ENCODE results near the gene TMUB2.
"Not testable (repeated sequence)": the region's sequence is repeated elsewhere in the genome, so short reads cannot be mapped to it uniquely, and the experiment has no call there.

TMUB2 gene

DNA sequence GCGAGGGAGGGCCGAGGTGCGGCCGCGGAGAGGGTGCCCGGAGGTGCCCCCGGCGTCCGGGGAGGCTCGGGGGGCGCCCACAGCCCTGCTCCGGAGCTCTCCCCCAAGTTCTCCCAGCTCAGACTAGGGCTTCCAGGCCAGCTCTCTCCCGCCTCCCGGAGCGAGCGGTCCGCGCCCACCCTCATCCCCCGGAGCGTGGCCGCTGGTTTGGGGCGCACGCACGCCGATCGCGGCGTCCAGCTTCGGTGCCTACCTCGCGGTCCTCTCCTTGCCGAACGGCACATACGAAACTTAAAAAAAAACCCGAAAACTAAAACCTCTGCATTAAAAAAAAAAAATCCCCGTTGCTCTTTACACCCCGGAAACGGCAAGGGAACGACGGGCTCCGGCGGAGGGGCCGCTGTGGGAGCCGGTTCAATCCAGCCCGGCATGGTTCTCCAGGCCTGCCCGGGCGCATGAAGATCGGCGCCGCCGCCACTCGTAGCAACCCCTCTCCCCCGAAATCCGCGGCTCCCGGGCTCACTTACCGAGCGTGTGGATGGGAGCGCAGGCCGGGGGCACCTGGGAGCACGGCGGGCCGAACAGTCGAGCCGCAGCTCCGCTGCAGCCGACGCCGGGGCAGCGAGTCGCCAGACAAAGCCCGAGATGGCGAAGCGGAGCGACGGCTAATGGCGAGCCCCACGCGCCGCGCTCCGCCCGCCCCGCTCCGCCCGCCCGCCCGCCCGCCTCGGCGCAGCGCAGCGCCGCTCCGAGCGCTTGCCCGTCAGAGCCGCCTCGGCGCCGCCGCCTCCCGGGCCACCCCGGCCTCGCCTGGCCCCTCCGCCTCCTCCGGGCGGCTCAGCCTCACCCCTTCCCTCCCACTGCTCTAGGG, 33.7 kb downstream of the TMUB2 start:
- DNase-seq = peak; percentile 15

GRCh38 chr17:44221084-44221861, 34.5 kb downstream of the TMUB2 start:
- DNase-seq = peak; percentile 51

- no peak for DNase-seq
These were observed 35.0 kb downstream of the TMUB2 start for GRCh38 chr17:44221862-44222111.

DNA sequence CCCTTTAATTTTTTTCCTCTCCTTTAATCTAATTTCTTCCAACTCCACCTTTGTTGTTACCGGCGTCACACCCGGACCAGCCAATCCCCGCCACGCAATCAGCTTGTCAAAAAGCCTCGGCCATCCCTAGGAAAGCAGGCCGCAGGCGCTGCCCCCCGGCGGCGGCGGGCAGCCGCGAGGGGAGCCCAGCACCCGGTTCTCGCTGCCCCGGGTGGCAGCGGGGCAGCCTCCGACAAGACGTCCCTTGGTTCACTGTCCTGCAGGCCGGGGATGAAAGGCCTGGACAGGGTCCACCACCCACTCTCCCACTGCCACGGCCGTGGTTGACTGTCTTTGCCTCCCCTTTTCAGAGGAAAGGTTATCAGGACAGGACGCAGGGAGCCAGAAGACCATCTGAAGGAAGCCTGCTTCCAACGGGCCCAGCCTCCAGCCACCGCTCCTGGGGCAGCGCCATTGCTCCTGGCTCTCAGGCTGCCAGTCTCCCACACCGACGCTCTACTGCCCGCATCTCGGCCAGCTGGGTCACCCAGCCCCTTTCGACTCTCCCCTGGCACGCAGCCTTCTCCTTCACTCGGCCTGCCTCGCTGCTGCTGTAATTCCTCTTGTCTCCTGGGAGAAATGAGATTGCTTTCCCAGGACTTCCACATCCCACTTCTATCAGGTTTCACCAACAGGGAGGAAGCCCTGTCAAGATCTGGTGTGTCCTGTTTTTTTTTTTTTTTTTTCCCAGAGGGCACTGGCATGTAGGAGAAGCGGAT, 35.5 kb downstream of the TMUB2 start:
- DNase-seq = peak; percentile 89

DNA sequence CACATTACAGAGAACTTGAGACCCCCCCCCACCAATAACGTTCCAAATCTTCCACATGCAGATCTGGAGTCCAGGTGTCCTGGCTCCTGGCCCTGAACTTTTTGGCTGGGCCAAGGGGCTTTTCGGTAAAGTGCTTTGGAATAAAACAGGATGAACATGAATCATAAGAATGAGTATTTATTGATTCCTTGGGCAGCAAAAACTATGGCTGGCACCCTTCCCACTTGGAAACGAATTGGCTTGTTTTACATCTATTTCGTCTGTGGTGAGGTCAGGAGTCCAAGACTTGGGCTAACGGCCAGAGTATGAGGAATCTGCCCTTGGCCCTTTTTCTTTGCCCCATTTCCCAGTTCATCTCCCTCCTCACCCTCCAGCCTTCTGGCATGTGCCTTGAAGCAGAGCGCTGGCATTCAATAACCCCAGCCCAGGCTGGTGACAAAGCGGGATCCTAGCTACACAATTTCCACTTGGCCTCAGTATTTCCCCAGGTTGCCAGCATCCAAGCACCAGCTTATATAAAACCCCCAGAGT, 36.8 kb downstream of the TMUB2 start:
- no peak for DNase-seq

DNA sequence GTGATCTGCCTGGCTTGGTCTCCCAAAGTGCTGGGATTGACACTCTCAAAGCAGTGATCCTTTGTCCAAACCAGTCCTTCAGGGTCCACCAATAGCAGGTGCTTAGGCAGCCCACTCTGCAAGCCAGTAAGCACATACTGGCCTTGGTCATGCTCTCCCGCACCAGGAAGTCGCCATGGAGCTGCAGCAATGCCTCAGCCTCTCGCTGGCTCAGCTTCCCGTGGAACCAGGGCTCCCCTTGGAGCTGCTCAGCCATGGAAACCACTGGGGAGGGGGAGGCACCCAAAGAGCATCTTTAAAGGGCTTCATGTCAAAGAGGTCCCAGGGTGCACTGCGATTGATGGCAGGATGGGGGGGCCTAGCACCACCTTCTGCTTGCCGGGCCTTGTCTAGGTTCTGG, 42.3 kb downstream of the TMUB2 start:
- DNase-seq = no peak

DNA sequence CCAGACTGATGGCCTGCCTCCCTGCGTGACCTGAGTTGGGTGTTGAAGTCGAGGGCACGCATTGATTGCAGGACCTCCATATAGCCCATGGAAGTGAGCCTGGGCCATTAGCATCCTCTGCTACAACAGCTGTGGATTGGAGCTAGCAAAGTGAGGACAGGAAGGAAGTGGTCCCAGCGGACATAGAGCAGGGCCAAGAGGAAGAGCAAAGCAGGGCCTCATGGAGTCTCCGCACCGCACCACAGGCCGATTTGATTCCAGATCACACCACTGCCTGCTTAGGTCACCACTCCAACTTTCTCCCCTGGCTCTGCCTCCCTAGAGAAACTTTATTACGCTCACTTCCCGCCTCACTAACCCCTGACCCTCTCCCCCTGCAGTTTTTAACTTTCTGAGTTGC, 43.4 kb downstream of the TMUB2 start:
- DNase-seq = no peak

DNA sequence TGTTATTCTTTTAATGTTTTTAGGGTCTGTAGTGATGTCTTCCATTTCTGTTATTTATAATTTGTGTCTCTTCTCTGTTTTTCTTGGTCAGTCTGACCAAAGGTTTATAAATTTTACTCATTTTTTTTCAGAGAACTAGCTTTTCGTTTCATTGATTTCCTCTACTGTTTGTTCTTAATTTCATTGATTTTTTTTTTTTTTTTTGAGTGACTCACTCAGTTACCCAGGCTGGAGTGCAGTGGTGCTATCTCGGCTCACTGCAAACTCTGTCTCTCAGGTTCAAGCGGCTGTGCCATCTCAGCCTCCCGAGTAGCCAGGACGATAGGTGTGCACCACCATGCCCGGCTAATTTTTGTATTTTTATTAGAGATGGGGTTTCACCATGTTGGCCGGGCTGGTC, 45.3 kb downstream of the TMUB2 start:
- DNase-seq = no peak

GRCh38 chr17:44233582-44233981, 46.8 kb downstream of the TMUB2 start:
- DNase-seq = no peak

DNA sequence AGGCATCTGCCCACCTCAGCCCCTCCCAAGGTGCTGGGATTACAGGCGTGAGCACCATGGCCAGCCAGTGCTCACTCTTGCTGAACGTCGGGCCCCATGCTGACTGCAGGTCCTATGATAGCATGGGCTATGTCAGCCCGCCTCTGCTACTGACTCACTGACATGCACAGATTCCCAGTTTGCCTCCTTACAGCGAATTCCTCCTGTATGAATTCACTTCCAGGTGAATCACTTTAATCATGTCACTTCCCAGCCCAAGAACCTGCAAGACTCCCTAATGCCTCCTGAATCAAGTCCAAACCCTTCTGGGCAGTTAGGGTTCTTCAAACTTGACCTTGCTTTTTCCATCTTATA, 48.8 kb downstream of the TMUB2 start:
- no peak for DNase-seq

DNA sequence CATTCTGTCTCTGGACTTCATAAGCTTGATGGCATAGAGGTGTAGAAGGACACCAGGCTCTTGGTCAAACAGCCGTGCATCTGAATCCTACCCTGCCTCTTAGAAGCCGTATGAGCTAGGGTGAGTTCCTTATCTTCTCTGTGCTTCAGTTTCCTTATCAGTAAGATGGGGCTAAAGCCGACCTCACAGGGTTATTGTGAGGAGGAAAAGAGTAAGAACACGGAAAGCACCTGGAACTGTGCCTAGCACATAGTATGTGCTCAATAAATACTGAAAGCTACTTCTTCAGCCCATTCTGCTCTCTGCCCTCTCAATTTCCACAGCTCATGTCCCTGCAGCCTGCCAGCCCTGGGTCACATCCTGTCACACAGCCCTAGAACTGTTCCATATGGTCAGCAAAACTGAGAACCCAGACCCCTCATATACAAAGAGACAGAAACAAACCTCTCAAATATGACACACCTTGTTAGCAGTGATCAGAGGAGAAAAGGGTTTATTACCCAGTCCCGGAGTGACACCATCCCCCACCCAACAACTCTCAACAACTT, 49.7 kb downstream of the TMUB2 start:
- no peak for DNase-seq

DNA sequence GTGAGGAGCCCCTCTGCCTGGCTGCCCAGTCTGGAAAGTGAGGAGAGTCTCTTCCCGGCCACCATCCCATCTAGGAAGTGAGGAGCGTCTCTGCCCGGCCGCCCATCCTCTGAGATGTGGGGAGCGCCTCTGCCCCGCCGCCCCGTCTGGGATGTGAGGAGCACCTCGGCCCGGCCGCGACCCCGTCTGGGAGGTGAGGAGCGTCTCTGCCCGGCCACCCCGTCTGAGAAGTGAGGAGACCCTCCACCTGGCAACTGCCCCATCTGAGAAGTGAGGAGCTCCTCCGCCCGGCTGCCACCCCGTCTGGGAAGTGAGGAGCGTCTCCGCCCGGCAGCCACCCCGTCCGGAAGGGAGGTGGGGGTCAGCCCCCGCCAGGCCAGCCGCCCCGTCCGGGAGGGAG, 51.1 kb downstream of the TMUB2 start:
- DNase-seq = not testable (repeated sequence)

- DNase-seq = no peak
These were observed 54.4 kb downstream of the TMUB2 start for GRCh38 chr17:44241106-44241624.
